GM21529 (cell line): ENCODE measurements around the gene P2RX1.

ENCODE experiments used
- ATAC-seq: cut with Tn5 transposase; IDR thresholded peaks from one replicate; pipeline ENCODE4 v1.9.1; 2021; ENCODE audit not compliant: unreplicated experiment

The P2RX1 gene

DNA sequence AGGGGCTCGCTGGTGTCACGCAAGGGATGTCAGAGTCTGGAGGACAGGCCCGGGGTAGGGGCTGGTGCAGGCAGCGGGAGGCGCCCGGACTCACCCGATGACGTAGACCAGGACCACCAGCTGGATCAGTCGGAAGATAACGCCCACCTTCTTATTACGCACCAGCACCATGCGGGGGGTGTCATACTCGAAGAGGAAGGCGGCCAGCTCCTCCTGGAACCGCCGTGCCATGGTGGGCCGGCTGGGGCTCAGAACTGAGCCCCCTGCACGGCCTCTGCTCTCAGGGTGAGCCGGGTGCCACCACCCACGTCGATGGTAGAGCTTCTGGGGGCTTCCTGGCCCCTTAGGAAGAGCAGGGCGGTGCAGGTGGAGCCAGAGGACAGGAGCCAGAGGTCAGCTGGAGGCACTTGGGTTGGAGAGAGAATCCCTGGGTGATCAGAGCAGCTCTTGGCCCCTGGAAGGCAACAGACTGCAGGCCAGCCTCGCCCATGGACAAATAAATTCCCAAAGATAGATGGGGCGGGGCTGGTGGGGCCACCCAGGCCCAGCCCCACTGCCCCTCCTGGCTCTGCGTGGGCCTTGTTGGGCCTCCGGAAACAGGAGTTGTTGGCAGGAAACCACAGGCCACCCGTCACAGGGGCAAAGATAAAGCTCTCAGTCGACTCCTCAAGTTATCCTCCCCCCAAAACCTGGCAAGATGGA is at the start of gene P2RX1:
P2RX1 (minus strand) TSS at position 471 of the 702 bp plus-strand sequence; CDS start at position 231, 240 bp downstream.
- ATAC-seq, result no peak

DNA sequence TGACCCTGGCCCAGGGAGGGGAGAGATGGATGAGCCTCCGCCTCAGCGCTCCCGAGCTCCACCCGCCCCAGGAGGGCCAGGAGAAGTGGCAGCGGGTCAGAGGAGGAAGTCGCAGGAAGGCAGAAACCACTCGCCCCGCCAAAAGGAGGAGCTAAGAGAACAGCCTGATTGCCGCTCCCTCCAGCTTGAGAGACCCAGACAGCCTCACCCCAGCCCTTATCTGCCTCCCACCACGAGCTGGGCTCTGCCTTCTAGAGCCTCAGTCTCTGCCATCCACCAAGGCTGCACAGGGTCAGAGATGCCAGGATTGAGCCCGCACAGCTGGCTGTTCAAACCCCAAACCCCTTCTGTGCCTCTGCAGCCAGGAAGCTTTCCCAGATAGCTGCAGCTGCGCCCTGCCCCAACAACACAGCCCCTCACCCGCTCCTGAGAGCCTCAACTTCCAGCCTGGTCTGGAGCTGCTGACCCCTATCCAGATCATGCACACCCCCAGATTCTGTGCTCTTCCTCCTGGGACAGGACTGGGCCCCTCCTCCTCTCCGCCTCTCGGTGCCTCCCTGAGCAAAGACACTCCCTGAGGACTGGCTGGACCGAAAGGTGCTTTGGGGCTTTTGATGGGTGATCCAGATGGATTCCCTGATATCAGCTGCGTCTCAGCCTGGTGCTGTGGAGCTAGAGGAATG is 49.0 kb upstream of the P2RX1 start:
- peak; percentile 40 for ATAC-seq

DNA sequence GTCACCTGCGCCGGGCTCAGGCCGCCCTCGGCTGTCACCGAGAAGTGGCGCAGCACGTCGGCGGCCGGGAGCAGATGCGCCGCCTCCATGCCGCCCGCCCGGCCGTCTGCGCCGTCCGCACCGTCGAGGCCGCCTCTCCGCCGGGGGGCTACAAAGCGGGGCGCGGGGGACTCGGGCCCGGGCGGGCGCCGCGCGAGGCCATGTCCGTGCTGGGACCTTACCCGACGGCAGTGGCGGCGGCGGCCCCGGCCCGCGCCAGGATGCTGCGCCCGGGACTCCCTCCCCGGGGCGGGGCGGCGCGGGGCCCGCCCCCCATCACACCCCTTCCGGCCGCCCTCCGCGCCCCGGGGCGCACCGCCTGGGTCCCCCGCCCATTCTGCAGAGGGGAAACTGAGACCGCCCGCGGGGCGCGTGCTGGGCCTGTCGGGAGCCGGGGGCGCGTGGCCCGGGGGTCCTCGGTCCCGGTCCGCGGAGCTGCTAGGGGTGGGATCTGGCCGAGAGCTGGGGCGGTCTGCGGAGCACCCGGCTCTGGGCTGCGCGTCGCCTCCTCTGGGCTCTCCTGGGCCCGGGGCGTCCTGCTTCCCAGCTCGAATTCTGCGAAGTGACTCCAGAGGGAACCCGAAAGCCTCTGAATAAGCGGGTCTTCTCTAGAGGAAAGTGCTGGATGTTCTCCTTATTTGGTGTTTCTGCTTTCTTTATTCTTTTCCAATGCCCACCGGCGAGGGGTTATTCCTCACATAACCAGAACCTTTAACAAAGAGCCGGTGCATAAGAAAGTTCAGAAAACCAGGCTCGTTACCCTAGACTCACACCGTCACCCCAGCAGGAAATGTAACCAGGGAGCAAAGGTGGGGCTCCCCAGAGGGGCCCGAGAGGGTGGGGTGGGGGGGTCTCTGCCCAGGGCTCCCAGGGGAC is 48.2 kb upstream of the P2RX1 start, which contains the start of gene ATP2A3:
ATP2A3 (minus strand) TSS at position 235 of the 915 bp plus-strand sequence; CDS start at position 89, 146 bp downstream.
- peak; percentile 48 for ATAC-seq

DNA sequence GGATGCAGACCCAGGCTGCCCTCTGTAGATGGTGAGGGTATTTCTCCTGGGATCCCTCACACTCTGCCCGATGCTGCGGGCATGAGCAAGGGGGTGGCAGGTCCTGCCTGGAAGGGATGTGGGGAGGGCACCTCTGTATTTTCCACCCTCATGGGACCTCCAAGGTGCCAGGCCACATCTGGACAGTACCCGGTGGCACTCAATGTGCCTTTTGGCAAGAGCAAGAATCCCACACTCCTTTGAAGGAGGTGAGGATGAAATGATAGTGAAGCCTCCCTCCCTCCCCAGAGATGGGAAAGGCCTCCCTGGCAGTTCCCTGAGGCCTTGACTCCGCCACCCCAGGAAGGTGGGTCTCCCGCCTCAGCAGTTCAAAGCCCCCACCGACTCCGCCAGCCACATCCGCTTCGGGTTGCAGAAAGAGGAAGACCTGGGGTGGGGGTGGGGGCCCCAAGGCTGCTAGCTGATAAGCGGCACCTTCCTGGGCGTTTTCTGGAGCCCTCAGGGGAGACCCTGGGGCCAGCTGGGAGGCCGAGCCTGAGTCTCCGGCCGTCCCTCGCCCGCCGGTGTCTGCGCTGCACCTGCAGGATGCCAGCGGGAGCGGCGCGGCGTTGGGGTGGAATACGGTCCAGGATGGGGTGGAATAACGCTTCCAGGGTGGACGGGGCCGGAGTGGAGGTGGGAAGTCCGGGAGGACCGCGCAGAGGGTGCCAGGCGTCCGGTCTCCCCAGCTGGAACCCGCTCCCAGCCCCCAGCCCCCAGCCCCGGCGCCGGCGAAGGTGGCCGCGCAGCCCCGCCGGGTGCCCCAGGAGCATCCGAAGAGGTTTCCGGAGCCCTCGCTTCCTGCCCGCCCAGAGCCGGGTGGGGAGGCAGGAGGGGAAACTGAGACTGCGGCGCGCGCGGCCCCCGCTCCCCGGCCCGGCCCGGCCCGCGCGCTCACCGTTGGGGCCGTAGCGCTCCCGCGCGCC is 47.3 kb upstream of the P2RX1 start:
- peak; percentile 5 for ATAC-seq

DNA sequence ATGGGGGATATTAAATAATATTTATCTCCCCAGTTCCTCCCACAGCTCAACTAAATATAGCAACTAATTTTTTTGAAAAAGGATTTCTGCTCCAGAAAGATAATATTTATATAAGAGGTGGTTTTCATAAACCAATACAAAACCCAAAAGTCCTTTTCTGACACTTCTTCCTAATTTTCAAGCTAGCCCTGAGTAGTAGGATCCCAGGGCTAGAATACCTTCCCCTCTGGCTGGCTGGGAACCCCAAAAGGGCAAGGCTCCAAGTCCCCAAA is 46.6 kb upstream of the P2RX1 start:
- no peak for ATAC-seq

DNA sequence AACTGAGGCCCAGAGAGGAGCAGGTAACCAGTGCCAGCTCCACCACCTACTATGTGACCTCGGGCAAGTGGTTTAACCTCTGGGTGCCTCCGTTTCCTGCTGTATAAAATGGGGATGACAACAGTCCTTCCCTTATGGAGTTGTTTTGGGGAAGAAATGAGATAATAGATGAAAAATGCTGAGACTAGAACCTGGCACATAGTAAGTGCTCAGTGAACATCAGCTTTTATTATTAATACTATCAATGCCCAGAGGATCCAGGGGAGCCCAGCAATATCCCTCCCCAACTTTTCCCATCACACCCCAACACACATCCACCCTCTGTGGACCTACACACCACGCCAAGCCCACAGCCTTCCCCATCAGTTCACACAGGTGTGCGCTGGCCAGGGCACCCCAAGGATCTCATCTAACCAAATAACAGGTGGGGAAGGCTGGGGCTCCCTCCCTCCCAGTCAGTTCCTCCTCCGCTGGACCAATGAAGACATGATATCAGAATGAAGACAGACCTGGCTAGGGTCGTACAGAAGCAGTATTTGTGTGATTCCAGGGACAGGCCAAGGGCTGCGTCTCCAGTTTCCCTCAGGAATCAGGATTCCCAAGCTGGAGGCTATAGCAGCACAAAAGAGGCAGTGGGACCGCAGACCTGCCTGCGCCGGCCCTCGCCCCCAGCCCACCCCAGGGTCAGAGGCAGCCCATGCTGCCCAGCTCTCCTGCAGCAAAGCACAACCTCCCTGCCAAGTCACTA is 46.1 kb upstream of the P2RX1 start:
- ATAC-seq, result no peak

DNA sequence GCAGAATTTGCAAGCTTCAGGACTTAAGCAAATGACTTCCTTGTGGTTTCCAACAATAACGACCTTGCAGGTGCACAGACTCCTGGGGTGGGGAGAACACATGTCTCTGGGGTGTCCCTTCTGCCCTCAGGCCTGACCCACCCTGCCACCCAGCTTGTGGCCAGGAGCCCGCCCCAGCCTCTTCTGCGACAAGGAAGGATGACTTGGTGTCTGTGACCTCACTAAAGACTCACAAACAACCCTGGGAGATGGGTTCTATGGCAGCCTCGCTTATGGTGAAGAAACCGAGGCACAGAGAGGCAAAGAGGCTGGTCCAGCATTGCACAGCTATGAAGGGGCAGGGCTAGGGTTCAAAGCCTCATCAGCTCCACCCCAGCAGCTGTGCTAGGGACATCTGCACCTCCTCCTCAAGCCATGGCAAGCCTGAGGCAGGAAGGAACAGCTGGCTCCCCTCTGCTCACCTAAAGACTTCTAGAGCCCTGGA is 45.3 kb upstream of the P2RX1 start:
- ATAC-seq, result no peak

DNA sequence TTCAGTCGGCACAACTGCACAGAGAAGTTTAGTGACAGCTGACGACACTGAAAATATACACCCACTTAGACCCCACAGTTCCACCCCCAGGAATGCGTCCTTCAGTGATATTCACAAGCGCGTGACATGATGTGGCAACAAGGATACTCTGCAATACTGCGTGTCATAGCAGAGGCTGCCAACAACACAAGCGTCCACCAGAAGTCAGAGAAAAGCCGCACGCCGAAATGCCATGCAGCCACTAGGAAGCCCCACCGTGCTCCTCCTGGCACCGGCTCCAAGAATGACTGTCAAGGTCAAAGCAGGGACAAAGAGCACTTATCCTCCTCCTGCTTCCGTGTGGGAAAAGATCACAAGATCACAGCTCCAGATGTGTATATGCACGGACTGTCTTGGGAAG is 44.5 kb upstream of the P2RX1 start:
- ATAC-seq, result no peak

DNA sequence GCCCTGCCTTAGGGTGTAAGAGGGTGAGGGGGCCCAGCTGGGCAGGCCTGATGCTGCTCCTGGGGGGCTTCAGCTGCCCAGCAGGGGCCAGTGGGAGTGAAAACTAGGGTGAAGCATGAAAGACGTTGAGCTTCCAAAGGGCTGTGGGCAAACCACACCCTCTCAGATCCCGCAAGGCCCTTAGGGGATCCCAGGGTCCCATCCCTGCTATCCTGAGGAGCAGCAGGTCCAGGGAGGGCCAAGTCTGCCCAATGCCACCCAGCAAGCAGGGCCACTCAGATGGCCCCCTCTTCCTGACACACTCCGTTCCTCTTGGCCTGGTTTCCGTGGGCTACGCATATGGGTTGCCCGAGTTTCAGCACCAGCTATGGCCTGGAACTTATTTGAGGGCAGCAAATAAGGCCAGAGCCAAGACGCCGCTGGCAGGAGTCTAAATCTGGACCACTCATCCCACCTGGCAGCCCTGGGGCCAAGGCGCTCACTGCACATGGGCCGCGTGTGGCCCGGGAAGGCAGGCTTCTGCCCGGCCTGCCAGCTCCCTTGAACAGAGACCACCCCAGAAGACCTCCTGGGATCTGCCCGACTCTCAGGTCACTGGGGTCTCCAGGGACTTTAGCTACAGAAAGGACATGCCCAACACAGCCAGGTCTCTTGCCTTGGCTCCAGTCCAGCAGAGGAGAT is 43.8 kb upstream of the P2RX1 start:
- ATAC-seq, result no peak

DNA sequence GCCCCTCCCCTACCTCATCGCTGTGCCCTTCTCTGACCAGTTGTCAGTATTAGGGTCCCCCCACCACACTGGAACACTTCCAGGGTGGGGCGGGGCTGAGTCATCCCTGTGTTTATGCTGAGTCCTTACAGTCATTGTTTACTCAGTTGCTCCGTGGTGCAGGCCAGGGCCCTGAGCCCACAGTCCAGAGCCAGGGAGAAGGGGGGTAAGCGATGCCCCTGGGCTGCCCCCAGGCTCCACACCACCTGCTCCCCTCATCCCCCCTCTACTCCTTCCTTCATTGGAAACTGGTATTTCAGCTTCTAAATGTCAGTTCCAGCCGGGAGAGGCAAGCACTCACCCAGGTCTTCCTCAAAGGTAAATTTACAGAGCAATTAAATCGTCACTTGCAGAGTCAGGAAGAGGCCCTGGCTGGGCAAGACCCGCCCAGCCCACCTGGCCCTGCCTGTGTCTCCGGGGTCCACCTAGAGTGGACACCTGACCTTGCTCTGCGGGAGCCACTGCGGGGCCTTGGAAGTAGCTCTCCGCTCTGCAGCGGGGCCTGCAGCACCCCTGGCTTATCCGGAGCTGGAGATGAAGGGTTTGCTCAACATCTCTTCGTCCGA is 43.1 kb upstream of the P2RX1 start:
- no peak for ATAC-seq

DNA sequence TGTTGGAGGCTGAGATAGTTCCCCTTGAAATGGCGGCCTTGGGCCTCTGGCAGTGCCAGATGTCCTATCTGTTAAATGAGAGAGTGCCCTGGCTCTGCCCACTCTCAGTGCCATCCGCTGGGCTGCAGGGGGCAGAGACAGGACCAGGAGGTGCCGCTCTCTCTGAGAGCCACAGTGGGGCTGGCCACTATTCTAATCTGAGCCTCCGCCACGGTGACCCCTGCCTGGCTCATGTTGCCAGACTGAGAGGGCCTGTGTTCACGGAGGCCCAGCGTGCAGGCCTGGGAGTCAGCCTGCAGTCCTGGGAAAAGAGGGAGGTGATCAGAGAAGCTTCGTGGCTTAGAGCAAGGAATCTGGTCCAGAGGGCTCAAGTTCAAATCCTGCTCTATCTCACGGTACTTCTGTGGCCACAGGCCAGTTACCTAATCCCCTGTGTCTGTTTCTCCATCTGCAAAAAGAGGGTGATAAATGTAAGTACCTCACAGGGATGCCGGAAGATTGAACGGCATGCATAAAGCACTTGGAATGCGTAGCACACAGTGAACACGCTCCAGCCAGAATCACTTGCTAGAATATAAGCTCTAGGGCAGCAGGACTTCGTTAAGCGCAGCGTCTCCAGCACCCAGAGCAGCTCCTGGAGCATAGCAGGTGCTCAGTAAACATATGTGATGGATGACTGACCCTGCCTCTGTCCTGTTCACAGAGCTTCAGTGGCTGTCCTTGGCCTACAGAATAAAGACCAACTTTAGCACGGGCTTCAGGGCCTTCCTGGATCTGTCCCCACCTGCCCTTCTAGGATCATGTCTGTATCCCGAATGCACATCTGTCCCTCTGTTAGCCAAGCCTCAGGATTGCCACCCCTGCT is 41.7 kb upstream of the P2RX1 start:
- ATAC-seq, result no peak

DNA sequence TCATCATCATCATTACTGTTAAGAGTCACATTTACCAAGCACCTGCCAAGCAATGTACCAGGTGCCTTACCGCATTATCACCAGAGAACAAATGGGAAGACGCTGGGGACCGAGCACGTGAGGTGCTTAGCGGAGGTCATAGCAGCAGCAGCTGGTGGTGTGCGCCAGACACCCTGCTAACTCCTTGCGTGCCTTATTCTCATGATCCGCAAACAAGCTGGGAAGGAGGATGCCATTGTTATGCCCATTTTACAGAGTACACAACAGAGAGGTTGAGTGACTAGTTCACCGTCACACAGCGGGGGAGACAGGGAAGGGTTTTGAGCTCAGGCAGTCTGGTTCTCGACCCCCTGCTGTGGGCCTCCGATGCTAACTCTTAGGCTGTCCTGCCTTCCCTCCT is 40.7 kb upstream of the P2RX1 start:
- no peak for ATAC-seq

DNA sequence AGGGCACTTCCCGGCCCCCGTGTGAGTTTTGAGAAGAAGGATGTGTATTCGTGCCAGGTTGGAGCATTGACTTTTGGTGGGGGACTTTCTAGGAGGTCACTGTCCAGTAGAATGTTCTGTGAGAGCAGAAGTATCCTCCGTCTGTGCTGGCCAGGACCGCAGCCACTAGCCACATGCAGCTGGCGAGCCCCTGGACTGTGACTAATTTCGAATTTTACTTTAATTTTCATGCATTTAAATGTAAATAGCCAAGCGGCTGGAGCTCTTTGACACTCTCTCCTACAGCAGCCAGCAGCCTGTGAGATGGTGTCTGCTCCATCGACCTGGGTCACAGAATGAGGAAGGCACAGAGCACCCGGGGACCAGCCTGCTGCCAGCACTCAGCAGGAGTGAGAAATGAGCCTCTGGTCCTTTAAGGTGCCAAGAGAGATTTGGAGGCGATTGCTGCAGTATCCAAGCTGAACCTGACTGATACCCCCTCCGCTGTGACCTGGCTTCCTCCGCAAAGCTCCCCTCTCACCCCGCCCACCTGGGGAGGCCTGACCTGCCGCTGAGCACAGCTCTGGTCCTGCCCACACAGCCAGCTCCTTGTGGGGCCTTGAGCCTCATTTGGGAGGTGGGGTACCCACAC is 40.2 kb upstream of the P2RX1 start:
- ATAC-seq, result no peak

DNA sequence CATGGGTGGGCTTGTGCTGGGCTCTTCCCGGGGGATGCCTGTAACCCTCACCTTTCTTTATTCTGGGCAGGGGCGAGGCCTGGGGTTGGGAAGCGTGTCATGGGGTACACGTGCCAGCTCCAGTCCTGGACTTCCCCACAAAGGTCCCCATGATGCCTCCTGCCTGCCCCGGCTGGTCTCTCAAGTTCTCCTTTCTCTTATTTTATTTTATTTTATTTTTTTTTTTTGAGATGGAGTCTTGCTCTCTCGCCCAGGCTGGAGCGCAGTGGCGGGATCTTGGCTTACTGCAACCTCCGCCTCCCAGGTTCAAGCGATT is 39.4 kb upstream of the P2RX1 start:
- ATAC-seq, result no peak

DNA sequence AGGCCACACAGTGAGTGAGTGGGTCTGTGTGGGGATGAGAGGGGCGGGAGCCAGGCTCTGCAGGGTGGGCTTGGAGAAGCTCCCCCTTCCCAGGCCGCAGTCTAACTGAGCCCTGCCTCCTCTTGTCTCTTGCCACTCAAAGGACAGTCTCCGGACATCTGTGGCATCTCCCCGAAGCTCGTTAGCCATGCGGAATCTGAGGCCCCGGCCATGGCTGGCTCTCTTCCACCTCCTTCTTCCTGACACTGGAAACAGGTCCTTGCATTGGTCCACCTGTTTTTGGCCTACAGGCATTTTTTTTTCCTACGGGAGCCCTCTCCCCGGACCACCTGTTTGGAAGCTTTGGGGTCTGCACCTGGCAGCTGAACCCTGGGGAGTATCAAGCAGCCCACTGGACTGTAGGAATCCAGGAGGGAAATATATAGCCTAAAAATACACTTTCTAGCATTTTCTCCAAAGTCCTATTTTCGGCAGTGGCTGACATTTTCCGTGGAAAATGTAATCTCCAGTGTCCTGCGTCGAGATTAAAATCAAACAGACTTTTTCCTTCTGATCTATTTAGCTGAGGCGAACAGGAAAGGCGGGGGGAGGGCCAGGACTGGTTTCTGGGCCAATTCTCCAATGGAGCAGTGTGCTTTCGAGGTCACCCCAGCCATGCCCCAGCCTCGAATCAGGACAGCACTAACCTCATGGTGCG is 38.9 kb upstream of the P2RX1 start:
- ATAC-seq, result no peak

DNA sequence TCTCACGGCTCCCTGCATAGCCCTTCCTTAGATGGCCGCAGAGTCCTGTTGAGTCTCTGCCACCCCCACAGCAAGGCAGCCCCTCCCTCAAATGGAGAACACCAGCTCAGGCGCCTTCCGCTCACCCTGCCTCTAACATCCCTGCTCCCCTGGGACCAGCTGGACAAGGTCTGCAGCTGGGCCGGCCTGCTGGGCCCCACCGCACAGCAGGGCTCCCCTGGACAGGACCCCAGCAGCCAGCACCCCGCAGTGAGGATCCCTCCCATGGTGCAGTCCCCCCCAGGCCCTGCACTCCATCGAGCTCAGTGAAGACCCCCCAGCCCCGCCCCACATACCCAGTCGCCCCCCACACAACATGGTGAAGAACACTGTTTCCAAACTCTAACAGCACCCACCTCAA is 37.8 kb upstream of the P2RX1 start:
- no peak for ATAC-seq

DNA sequence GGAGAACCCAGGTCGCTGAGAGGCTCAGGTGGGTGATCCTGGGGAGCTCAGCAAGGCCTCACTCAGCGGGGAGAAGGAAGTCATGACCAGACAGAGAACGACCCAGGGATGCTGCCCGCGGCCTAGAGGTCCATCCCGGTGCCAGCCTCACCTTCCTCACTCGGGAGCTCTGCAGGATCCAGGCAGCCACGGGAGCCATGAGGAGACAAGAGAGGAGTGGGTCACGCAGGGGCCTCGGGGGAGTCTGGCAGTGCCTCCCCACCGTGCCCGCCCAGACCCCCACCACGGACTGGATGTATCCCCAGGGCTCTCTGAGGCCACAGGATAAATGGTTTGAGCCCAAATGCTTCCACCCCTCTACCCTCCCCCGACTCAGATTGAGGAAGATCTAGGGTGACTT is 37.3 kb upstream of the P2RX1 start:
- ATAC-seq, result no peak
